ENCODE data around the gene PRKCB.

The PRKCB gene

GRCh38 chr16:24015923-24016322, 180.1 kb downstream of the PRKCB start:
- TF ChIP-seq CTCF (IDR thresholded peaks at IDR 0.05), result no peak

DNA sequence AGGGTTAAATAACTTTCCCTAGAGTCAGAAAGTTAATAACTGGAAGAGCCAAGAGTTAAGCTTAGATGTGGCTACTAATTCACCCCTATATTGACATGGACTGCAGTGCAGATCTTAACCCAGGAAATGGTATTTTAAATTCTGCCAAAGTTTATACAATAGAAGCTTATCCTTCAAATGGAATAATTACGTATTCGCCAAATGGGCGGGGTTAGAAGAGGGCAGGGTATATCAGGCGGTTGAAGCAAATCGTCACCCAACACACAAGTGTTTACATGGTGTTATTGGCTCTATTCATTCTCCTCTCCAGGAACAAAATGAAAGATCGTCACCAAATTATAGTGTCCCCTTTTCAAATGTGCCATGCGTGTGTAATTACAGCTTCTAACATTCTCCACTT, 182.7 kb downstream of the PRKCB start:
- TF ChIP-seq CTCF (IDR thresholded peaks at IDR 0.05), result no peak

DNA sequence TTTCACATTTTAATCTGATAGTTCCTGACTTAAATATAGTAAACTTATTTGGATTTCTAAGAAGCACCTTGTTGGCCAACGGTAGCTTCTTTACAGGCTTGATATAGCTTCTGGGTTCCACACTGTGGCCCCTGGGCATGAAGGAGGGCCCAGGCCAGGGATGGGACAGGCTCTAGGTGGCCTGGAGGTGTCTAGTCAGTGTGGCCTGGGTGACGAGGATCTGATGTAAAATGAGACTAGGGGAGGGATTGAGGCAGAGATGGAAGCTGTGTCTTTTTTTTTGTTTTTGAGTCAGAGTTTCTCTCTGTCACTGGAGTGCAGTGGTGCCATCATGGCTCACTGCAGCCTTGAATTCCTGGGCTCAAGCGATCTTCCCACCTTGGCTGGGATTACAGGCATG, 187.0 kb downstream of the PRKCB start:
- no peak for TF ChIP-seq CTCF (IDR thresholded peaks at IDR 0.05)

GRCh38 chr16:24023621-24024020, 187.8 kb downstream of the PRKCB start:
- no peak for TF ChIP-seq CTCF (IDR thresholded peaks at IDR 0.05)

- TF ChIP-seq CTCF (IDR thresholded peaks at IDR 0.05), result no peak
These were observed 189.2 kb downstream of the PRKCB start for GRCh38 chr16:24024971-24025370.

GRCh38 chr16:24027466-24027865, 191.7 kb downstream of the PRKCB start:
- no peak for TF ChIP-seq CTCF (IDR thresholded peaks at IDR 0.05)

- no peak for TF ChIP-seq CTCF (IDR thresholded peaks at IDR 0.05)
These were observed 199.5 kb downstream of the PRKCB start for GRCh38 chr16:24035127-24035842.

GRCh38 chr16:24036038-24036543, 200.3 kb downstream of the PRKCB start:
- no peak for TF ChIP-seq CTCF (IDR thresholded peaks at IDR 0.05)

Data from LNCAP (cell line).